ENCODE data around the gene TMEM72.
"Not testable (repeated sequence)": the region's sequence is repeated elsewhere in the genome, so short reads cannot be mapped to it uniquely, and the experiment has no call there.

Gene TMEM72

DNA sequence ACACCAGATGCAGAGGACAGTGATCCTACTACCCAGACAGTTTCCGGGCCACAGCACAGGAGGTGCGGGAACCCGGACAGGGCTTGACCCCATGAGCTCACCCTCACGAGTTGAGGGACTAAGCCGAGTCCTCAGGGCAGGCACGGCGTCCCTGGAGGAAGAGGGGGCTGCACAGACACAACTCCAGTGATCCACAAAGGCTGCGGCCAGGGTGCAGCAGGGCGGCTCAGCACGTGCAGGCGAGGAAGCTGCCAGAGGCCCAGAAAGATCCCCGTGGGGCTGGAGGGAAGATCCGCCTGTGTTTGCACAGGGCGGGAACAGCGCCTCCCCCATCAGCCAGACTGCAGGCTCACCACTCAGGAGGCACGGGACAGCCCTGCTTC, 45.9 kb upstream of the TMEM72 start:
- no peak overlapping the region for H3K27ac ChIP-seq
- TF ChIP-seq, protein P1, sequence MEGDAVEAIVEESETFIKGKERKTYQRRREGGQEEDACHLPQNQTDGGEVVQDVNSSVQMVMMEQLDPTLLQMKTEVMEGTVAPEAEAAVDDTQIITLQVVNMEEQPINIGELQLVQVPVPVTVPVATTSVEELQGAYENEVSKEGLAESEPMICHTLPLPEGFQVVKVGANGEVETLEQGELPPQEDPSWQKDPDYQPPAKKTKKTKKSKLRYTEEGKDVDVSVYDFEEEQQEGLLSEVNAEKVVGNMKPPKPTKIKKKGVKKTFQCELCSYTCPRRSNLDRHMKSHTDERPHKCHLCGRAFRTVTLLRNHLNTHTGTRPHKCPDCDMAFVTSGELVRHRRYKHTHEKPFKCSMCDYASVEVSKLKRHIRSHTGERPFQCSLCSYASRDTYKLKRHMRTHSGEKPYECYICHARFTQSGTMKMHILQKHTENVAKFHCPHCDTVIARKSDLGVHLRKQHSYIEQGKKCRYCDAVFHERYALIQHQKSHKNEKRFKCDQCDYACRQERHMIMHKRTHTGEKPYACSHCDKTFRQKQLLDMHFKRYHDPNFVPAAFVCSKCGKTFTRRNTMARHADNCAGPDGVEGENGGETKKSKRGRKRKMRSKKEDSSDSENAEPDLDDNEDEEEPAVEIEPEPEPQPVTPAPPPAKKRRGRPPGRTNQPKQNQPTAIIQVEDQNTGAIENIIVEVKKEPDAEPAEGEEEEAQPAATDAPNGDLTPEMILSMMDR (conservative IDR thresholded peaks at IDR 0.05; ENCODE audit: low read depth), result no peak
- CTCF ChIA-PET, result interaction anchor here (0.7 to 1.5 kb wide), 2 partner anchors 17 to 93 kb away, joined by 4 to 5 read pairs; no protein-coding TSS in a partner anchor
- no peak for DNase-seq (ENCODE audit: low spot score)
- POLR2A ChIA-PET (ENCODE audit: low non-redundant PET), result no interaction called here

DNA sequence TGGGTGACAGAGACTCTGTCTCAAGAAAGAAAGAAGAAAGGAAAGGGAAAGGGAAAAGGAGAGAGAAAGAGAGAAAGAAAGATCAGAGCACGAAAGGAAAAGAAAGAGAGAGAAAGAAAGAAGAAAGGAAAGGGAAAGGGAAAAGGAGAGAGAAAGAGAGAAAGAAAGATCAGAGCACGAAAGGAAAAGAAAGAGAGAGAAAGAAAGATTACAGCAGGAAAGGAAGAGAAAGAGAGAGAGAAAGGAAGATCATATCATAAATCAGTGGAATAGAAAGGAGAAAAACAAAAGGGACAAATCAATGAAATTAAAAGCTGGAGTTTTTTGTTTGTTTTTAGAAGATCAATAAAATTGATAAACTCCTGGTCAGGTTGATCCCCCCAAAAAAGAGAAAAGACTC, 44.8 kb upstream of the TMEM72 start:
- DNase-seq (ENCODE audit: low spot score); H3K27ac ChIP-seq; POLR2A ChIA-PET (ENCODE audit: low non-redundant PET): not testable (repeated sequence)
- CTCF ChIA-PET, result interaction anchor here (1.5 kb wide), 1 partner anchor 15 kb away, joined by 5 read pairs; no protein-coding TSS in a partner anchor

DNA sequence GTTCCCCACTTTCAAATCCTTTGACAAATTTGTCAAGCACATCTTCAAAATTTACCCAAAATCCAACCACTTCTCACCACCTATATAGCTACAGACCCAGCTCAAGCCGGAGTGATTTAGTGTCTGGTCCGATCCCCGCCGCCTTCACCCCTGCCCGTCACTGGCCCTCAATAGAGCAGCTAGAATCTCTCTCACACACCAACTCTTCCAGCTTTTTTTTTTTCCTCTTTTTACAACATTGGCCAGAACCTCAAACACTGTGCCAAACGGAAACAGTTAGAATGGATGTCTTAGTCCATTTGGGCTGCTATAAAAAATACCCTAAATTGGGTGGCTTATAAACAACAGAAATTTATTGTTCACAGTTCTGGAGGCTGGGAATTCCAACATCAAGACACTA, 41.1 kb upstream of the TMEM72 start:
- TF ChIP-seq, protein P1 (conservative IDR thresholded peaks at IDR 0.05; ENCODE audit: low read depth), result no peak
- CTCF ChIA-PET, result interaction anchor here (0.7 kb wide), 1 partner anchor 12 kb away, joined by 4 read pairs; no protein-coding TSS in a partner anchor
- POLR2A ChIA-PET (ENCODE audit: low non-redundant PET), result no interaction called here
- H3K27ac ChIP-seq, result no peak overlapping the region
- DNase-seq (ENCODE audit: low spot score), result no peak

DNA sequence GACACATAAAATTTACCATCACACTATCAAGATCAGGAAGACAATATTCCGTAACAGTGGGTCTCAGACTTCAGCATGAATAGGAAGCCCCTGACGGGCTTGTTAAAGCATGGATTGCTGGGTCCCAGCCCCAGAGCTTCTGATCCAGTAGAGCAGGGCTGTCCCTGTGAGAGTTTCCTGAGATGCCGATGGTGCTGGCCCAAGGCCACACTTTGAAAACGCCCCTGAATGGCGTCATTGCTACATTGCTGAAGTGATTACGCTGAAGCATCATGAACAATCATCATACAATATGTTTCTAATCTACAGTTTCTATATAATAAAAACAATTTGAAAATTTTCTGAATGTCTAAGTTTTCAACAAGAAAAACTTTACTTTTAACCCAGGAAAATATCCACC, 38.0 kb upstream of the TMEM72 start:
- ChIA-PET CTCF (interaction anchor here (0.8 kb wide), 1 partner anchor 1663 kb away, joined by 3 read pairs; no protein-coding TSS in a partner anchor), POLR2A (ENCODE audit: low non-redundant PET) (no interaction called here)
- TF ChIP-seq, protein P1 (conservative IDR thresholded peaks at IDR 0.05; ENCODE audit: low read depth), result no peak
- no peak for DNase-seq (ENCODE audit: low spot score)
- no peak overlapping the region for H3K27ac ChIP-seq

DNA sequence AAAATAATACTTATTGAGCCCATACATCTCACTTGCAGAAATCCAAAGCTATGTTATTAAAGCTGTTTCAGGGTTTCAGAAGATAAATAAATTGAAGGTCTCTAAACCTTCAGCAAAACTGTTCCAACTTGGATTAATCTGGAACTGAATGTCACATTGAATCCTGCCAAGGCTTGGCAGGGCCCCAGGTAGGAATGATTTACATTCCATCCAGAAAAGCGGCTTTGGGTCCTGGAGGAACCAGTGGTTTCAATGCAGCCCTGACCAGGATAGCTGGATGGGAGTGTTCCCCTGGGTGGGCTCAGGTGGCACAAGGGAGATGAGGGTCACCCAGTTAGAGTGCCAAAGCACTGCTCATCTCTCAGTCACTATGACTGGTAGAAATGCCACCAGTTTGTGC, 37.0 kb upstream of the TMEM72 start:
- CTCF ChIA-PET, result no interaction called here
- DNase-seq (ENCODE audit: low spot score), result no peak
- POLR2A ChIA-PET (ENCODE audit: low non-redundant PET), result no interaction called here
- TF ChIP-seq, protein P1 (conservative IDR thresholded peaks at IDR 0.05; ENCODE audit: low read depth), result no peak
- H3K27ac ChIP-seq, result no peak overlapping the region

DNA sequence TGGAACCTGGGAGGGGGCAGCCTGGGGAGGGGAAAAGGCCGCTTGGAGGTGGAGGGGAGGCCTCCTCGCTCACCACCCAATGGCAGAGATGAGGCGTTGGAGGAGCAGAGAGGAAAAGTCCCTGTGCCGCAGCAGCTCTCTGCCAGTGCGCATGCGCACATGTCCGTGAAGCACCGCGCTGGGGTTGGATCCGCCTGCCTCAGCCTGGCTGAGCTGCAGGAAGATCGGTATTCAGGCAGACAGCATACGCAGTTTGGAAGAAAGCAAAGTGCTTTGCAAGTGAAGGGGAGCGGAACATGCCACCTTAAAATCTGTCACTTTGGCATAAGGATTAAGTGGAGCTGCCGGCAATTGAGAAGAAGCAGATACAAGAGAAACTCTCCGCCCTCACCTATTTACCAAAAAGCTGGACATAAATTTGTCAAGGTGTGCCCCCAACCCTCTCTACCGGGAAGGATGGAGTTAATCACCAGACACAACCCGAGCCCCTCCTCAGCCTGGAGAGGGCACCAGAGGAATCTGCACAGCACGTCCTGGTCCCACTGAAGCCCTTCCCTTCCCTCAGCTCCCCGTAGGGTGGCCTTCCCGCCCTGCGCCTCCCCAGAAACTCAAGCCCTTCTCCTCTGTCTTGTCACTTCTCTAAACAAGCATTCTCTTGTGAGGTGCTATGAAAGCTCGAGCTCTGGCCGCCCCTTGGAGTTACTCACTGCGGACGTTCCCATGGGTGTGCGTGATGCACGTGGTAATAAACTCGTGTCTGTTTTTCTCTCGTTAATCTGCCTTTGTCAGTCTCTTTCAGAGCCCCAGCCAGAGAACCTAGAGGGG, 32.2 kb upstream of the TMEM72 start:
- CTCF ChIA-PET, result interaction anchor here (0.8 kb wide), 1 partner anchor 18 kb away, joined by 3 read pairs; no protein-coding TSS in a partner anchor
- POLR2A ChIA-PET (ENCODE audit: low non-redundant PET), result no interaction called here
- H3K27ac ChIP-seq, result no peak overlapping the region
- peak; percentile 62 for DNase-seq (ENCODE audit: low spot score)
- TF ChIP-seq, protein P1 (conservative IDR thresholded peaks at IDR 0.05; ENCODE audit: low read depth), result no peak

DNA sequence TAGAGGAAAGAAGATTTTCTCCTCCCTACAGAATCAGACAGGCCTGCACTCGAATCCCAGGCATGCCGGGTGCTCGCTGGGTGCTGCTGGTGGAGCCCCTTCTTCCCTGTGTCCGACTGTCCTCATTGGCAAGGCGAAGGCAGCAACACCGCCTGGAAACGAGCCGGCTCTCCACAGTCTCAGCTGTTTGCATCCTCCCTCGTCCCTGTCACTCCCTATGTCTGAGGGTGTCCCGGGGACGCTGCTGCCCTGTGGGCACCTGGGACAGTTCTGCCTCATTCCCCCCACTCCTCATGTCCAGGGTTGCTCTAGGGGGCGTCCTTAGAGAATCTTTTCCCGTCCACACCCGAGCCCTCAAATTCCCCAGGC, 31.6 kb upstream of the TMEM72 start:
- ChIA-PET CTCF (no interaction called here), POLR2A (ENCODE audit: low non-redundant PET) (no interaction called here)
- H3K27ac ChIP-seq, result no peak overlapping the region
- DNase-seq (ENCODE audit: low spot score), result no peak
- TF ChIP-seq, protein P1 (conservative IDR thresholded peaks at IDR 0.05; ENCODE audit: low read depth), result no peak

Data from RWPE1 (cell line).